Peyer's patch (tissue), 4 donors: Measurements from ENCODE around the gene ZWILCH.

Experiments
- CTCF ChIP-seq, 6 experiments: fragments of 450-650 bp in 4 of 6; fragments of 200-600 bp in 2 of 6; sonication (generic) in 1 of 6; IDR thresholded peaks; one replicate each; pipeline ENCODE4 v1.5.1; 2017 to 2019; ENCODE audit warnings: antibody characterized with exemption in 6 of 6, mild to moderate bottlenecking in 3 of 6, moderate library complexity in 1 of 6
- POLR2A ChIP-seq, 2 donors: fragments of 450-650 bp; IDR thresholded peaks; one replicate each; pipeline ENCODE4 v1.5.1; 2017; ENCODE audit warnings: antibody characterized with exemption in 2 of 2, mild to moderate bottlenecking in 2 of 2, moderate library complexity in 2 of 2

GRCh38 chr15:66480267-66480666 is 24.9 kb upstream of the ZWILCH start:
- TF ChIP-seq CTCF (IDR thresholded peaks at IDR 0.05) (no peak), POLR2A (IDR thresholded peaks at IDR 0.05) (no peak)
